Adrenal gland (tissue), 5 donors: Measurements from ENCODE around the gene NPFF.
"Not testable (repeated sequence)": the region's sequence is repeated elsewhere in the genome, so short reads cannot be mapped to it uniquely, and the experiment has no call there.

Experiments
- POLR2A ChIP-seq, 2 donors: fragments of 450-650 bp; IDR thresholded peaks; one replicate each; pipeline ENCODE4 v1.6.1; 2017; ENCODE audit warnings: antibody characterized with exemption in 2 of 2, mild to moderate bottlenecking in 2 of 2, moderate library complexity in 1 of 2
- TF ChIP-seq, protein P1 (sequence below), 6 experiments: fragments of 450-650 bp in 4 of 6; fragments of 200-600 bp in 2 of 6; sonication (generic) in 1 of 6; IDR thresholded peaks; 1 replicate in 5 of 6; 2 replicates in 1 of 6; pipeline versions ENCODE4 v1.5.1 to v1.8.0; 2016 to 2021; ENCODE audit warnings: antibody characterized with exemption in 6 of 6, mild to moderate bottlenecking in 2 of 6, moderate library complexity in 1 of 6
- donor health status: DM: no; HTN: no; CAD: no.

DNA sequence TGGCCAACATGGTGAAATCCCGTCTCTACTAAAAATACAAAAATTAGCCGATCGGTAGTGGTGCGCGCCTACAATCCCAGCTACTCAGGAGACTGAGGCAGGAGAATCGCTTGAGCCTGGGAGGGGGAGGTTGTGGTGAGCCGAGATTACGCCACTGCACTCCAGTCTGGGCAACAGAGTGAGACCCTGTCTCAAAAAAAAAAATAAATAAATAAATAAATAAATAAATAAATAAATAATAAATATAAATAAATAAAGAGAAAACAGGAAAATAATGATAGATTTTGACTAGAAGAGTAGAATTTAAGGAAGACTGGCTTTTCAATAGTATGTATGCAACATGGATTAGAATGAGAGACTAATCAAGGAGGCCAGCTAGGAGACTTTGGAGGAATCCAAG, 42.8 kb upstream of the NPFF start:
- TF ChIP-seq, protein P1, sequence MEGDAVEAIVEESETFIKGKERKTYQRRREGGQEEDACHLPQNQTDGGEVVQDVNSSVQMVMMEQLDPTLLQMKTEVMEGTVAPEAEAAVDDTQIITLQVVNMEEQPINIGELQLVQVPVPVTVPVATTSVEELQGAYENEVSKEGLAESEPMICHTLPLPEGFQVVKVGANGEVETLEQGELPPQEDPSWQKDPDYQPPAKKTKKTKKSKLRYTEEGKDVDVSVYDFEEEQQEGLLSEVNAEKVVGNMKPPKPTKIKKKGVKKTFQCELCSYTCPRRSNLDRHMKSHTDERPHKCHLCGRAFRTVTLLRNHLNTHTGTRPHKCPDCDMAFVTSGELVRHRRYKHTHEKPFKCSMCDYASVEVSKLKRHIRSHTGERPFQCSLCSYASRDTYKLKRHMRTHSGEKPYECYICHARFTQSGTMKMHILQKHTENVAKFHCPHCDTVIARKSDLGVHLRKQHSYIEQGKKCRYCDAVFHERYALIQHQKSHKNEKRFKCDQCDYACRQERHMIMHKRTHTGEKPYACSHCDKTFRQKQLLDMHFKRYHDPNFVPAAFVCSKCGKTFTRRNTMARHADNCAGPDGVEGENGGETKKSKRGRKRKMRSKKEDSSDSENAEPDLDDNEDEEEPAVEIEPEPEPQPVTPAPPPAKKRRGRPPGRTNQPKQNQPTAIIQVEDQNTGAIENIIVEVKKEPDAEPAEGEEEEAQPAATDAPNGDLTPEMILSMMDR (IDR thresholded peaks at IDR 0.05): not testable (repeated sequence)
- TF ChIP-seq POLR2A (IDR thresholded peaks at IDR 0.05): not testable (repeated sequence)
